A673 (cell line): ENCODE data around the gene NARF. TPM values are rescaled to one million over a fixed set of nuclear protein-coding genes. Genes with fewer than 3 reads are reported as not detected.

Source experiments
- BruUV-seq: library from RNA; stranded (reverse); fragments of 400-500 nt; replicated peaks from 2 replicates; lab custom pipeline; 2021; lab: Mats Ljungman, UMichigan
- CTCF ChIA-PET: fragments of 300-600 bp; sonication (Branson Sonifier 250); formaldehyde crosslinking; loops from one replicate; lab custom pipeline; 2022; ENCODE audit warnings: antibody characterized with exemption; lab: Charles Lee
- POLR2A ChIA-PET: fragments of 300-600 bp; sonication (Branson Sonifier 250); formaldehyde crosslinking; loops from one replicate; lab custom pipeline; 2022; ENCODE audit warnings: antibody characterized with exemption; ENCODE audit not compliant: low non-redundant PET; lab: Charles Lee
- DNase-seq: peaks from one replicate; pipeline ENCODE4 v3.0.0-alpha.2; 2015; ENCODE audit warnings: low spot score
- H3K27ac ChIP-seq: fragments of 200-600 bp; sonication (generic); 2 replicates; pipeline ENCODE4 v1.5.1; 2016; ENCODE audit warnings: mixed run types, low read depth, mild to moderate bottlenecking, mixed read lengths, antibody characterized with exemption, low read length; ENCODE audit not compliant: poor library complexity, severe bottlenecking
- H3K27me3 ChIP-seq: fragments of 200-600 bp; sonication (generic); replicated peaks from 2 replicates; pipeline ENCODE4 v1.6.1; 2017; ENCODE audit warnings: mixed run types, low read depth, mild to moderate bottlenecking, mixed read lengths, antibody characterized with exemption, low read length; ENCODE audit not compliant: insufficient read depth, poor library complexity
- H3K36me3 ChIP-seq: fragments of 200-600 bp; sonication (generic); 2 replicates; pipeline ENCODE4 v1.6.1; 2016; ENCODE audit warnings: mixed run types, mild to moderate bottlenecking, mixed read lengths, antibody characterized with exemption, low read length; ENCODE audit not compliant: insufficient read depth, poor library complexity, severe bottlenecking
- H3K4me1 ChIP-seq: fragments of 200-600 bp; sonication (generic); 2 replicates; pipeline ENCODE4 v1.6.1; 2017; ENCODE audit warnings: mixed run types, mild to moderate bottlenecking, mixed read lengths, antibody characterized with exemption, low read length; ENCODE audit not compliant: insufficient read depth, poor library complexity, severe bottlenecking
- H3K4me3 ChIP-seq: fragments of 200-600 bp; sonication (generic); 2 replicates; pipeline ENCODE4 v1.5.1; 2016; ENCODE audit warnings: low read depth, mixed run types, mild to moderate bottlenecking, mixed read lengths, low read length; ENCODE audit not compliant: poor library complexity, severe bottlenecking
- H3K9me3 ChIP-seq: fragments of 200-600 bp; sonication (generic); 2 replicates; pipeline ENCODE4 v1.6.1; 2016; ENCODE audit warnings: mixed run types, low read depth, mild to moderate bottlenecking, mixed read lengths, antibody characterized with exemption, low read length; ENCODE audit not compliant: poor library complexity, severe bottlenecking
- CTCF ChIP-seq: fragments of 300-800, 200-600 bp; sonication (generic); conservative IDR thresholded peaks from 2 replicates; pipeline ENCODE4 v1.5.1; 2017; ENCODE audit warnings: low read depth, mild to moderate bottlenecking, antibody characterized with exemption, low read length, moderate library complexity, mixed read lengths
- EZH2 ChIP-seq: fragments of 200-600 bp; sonication (generic); IDR thresholded peaks from 2 replicates; pipeline ENCODE4 v1.6.1; 2017; ENCODE audit warnings: borderline replicate concordance, low read depth, mild to moderate bottlenecking, mixed read lengths, antibody characterized with exemption, low read length; ENCODE audit not compliant: poor library complexity, severe bottlenecking
- intact Hi-C: fragments of 100-400 bp; cut with micrococcal nuclease; formaldehyde crosslinking; loops from one replicate; pipeline ENCODE4 v1.10.0; 2022; ENCODE audit not compliant: unreplicated experiment
- total RNA-seq: library from RNA; stranded (reverse); gene quantifications from 2 replicates; pipeline ENCODE4 v1.2.3, GENCODE V29; 2021

NARF gene
- total RNA-seq, 1 experiment from 2014 or later, result 74.1 TPM

GRCh38 chr17:82529914-82530300, 71.4 kb downstream of the NARF start:
- CTCF ChIA-PET, result no interaction called here
- intact Hi-C loops, result no loop called here
- Histone ChIP-seq H3K4me3 (no peak overlapping the region), H3K36me3 (no peaks in the 10 kb centered on the region), H3K9me3 (no peaks in the 10 kb centered on the region), H3K4me1 (peaks cover 18% of the 10 kb centered on the region), H3K27me3 (no peaks in the 10 kb centered on the region), H3K27ac (no peak overlapping the region)
- no TSS peak for BruUV-seq
- no peak for TF ChIP-seq CTCF
- TF ChIP-seq EZH2, result no peak
- POLR2A ChIA-PET, result interaction anchor here (0.6 kb wide), 2 partner anchors 15 to 54 kb away, joined by 4 to 6 read pairs; no protein-coding TSS in a partner anchor
- no peak for DNase-seq

GRCh38 chr17:82531431-82531881, 72.9 kb downstream of the NARF start:
- intact Hi-C loops, result no loop called here
- H3K27ac ChIP-seq, result no peak overlapping the region
- POLR2A ChIA-PET, result no interaction called here

GRCh38 chr17:82534401-82534812, 75.9 kb downstream of the NARF start:
- Histone ChIP-seq H3K4me1 (peaks cover 26% of the 10 kb centered on the region), H3K27ac (no peak overlapping the region), H3K9me3 (no peaks in the 10 kb centered on the region), H3K36me3 (no peaks in the 10 kb centered on the region), H3K4me3 (no peak overlapping the region), H3K27me3 (no peaks in the 10 kb centered on the region)
- TF ChIP-seq EZH2 (no peak), CTCF (no peak)
- ChIA-PET CTCF (no interaction called here), POLR2A (no interaction called here)
- no TSS peak for BruUV-seq
- DNase-seq, result no peak
- intact Hi-C loops, result no loop called here

More at GRCh38 chr17:82531431-82531881, 72.9 kb downstream of the NARF start:
- no peak for DNase-seq
- Histone ChIP-seq H3K9me3 (no peaks in the 10 kb centered on the region), H3K4me1 (peaks cover 30% of the 10 kb centered on the region), H3K36me3 (no peaks in the 10 kb centered on the region), H3K4me3 (no peak overlapping the region), H3K27me3 (no peaks in the 10 kb centered on the region)
- CTCF ChIA-PET, result no interaction called here
- BruUV-seq, result no TSS peak
- no peak for TF ChIP-seq EZH2
- no peak for TF ChIP-seq CTCF
